ENCODE measurements around the gene DNAH10.

Gene DNAH10

DNA sequence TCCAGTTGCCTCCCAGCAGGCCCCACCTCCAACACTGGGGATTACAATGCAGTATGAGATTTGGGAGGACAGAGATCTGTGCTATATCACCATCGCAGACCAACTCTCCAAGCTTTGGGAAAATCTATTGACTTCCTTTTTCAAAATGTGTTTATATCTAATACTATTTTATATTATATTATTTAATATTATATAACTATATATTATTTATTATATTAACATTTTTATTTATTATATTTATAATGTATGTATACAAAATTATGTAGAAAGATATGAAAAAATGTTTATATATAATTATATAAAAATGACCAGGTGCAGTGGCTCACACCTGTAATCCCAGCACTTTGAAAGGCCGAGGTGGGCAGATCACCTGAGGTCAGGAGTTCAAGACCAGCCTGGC, 36.4 kb downstream of the DNAH10 start:
- DNase-seq = no peak

DNA sequence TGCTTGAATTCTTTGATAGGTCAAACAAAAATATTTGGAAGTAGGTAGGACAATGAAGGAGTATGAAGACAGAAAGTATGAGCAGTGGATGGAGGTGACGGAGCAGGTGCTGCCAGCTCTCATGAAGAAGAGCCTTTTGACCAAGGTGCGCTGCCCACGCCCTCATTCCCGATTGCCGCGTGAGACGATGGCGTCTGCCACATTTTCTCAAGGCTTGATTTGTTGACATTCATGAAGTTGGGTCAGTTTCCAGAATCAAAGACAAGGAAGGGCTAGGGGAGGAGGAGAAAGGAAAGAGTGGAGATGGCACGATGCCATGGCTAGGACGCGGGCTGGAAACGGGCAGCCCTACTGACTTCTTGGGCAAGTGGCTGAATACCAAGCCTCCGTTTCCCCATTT, 37.1 kb downstream of the DNAH10 start:
- no peak for DNase-seq

DNA sequence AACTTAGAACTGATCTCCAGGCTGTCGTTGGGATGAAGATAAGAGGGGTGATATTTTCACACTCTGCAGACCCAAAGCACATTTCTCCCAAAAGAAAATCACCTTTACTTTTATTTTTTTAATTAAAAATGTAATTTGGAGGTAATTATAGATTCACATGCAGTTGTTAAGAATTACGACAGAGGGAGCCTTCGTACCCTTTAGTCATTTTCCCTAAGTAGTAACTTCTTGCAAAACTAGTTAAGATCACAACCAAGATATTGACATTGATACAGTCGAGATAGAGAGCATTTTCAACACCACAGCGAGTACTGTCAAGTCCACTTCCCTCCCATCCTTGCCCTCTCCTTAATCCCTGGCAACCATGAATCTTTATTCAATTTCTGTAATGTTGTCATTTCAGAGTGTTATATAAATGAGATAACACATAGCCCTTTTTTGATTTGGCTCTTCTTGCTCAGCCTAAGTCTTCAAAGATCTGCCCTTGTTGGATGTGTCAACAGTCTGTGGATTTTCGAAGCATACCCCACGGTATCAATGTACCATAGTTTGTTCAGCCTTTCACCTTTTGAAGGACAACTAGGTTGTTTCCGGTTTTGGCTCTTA, 39.6 kb downstream of the DNAH10 start:
- no peak for DNase-seq

DNA sequence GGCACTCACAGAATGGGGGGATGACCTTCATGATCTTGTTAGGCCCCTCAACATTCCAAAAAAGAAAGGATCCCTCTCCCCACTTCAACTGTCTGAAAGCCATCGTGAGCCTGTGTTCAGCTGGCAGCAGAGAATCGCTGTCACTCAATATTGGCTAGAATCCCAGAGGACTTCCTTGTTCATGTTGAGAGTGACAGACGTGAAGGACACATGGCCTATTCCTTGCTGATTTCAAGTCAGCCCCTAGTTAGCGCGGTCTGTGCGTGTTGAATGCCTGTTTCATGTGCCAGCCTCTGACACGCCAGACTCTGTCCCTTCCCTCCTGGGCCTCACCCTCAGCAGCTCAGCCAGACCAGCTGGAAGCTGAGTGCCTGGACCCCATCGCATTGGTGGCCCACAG, 43.1 kb downstream of the DNAH10 start:
- DNase-seq = no peak

DNA sequence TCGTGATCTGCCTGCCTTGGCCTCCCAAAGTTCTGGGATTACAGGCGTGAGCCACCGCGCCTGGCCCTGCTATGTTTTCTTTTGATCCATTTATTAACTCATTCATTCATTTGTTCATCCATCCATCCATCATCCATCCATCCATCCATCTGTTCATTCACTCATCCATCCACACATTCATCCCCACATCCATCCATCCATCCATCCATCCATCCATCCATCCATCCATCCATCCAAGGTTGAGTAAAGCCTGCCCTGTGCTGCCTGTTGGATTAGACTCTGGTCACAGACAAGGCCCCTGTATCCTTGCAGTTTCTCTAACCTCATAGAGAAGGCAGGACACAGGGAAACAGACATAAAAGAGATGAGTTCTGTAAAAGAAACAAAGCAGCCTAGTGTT, 44.9 kb downstream of the DNAH10 start:
- no peak for DNase-seq

DNA sequence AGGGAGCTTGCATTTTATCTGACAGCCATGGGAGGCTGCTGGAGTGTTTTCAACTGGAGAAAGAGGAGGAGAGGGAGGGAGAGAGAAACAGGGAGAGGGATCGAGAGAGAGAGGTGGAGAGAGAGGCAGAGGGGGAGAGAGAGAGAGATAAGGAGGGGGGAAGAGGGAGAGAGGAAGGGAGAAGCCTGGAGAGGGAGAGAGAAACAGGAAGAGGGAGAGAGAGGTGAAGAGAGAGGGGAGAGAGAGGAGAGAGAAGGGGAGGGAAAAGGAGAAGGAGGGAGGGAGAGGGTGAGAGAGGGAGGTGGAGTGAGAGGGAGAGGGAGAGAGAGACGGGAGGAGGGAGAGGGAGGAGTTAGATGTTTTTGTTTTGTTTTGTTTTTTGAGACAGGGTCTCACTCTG, 45.6 kb downstream of the DNAH10 start:
- no peak for DNase-seq

DNA sequence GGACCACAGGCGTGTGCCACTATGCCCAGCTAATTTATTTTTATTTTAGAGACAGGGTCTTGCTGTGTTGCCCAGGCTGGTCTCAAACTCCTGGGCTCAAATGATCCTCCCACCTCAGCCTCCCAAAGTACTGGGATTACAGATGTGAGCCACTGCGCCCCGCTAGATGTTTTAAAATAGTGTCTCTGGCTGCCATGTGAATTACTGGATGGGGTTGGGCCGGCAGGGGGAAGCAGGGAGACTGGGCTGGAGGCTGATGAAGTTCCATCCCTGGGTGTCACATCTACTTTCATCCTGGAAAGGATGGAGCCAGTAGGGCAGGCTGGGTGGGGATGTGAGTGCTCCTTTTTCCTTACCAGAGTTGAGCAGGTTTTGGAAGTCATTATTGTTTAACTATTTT, 46.1 kb downstream of the DNAH10 start:
- no peak for DNase-seq

DNA sequence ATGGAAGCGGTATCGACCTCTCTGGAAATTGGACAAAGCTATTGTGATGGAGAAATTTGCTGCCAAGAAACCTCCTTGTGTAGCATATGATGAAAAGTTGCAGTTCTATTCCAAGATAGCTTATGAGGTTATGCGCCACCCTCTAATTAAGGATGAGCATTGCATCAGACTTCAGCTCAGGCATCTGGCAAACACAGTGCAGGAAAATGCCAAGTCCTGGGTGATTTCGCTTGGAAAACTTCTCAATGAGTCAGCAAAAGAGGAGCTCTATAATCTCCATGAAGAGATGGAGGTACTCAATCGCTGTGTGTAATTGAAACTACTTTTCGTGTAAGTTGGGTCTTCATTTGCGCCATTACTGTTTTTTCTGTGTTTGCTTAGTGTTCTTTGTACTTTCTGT, 51.2 kb downstream of the DNAH10 start:
- DNase-seq = no peak

DNA sequence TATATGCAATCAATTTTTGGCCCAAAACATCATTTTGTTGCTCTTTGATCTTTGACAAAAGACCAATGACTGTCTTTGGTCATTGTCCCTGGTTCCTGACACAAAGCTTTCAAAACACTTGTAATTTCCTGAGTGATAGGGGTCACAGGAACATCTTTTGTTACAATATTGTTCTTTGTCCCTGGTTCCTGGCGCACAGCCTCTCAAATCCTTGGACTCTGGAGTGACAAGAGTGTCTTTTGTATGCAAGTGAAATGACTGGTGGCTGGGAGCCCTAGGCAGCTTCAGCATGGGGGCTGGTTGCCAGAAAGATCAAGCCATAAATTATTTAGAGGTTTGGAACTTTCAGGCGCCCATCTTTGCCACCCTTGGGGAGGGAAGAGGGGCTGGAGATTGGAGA, 53.9 kb downstream of the DNAH10 start:
- no peak for DNase-seq

DNA sequence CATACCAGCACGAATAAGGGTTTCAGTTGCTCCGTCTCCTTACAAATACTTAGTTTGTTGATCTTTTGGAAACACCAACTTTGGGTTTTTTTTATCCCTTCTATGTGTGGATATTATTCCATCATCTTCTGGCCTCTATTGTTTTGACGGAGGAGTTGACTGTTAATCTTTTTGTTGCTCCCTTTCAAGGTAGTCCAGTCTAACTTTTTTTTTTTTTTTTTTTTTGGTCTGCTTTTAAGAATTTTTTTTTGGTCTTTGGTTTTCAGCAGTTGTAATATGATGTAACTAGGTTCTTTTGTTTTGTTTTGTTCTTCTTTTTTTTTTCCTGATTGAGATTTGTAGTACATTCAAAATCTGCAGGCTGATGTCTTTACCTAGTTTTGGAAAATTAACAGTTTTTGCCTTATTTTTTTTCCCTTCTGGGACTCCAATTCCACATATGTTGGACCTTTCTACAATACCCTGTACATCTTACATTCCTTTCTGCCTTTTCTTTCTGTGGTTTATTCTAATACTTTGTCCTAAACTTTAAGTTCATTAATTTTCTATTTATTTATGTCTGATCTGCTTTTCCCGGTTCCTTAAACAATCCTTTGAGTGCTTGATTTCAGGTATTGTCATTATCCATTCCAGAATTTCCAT, 54.9 kb downstream of the DNAH10 start:
- no peak for DNase-seq

DNA sequence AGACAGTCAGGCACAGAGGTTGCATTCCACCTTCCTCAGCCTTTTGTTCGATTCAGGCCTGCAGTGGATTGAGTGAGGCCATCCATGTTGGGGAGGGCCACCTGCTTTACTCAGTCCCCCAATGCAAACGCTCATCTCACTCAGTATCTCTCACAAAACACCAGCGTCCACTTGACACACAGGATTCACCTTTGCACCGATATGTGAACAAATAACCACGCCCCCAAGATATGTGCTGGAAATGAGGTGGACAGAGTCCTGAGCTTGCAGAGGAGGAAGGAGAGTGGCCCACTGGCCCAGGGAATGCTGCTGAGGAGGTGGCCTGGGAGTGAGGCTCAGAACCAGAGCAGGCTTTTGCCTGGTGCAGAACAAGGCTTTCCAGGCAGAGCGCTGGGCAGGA, 60.7 kb downstream of the DNAH10 start:
- no peak for DNase-seq

DNA sequence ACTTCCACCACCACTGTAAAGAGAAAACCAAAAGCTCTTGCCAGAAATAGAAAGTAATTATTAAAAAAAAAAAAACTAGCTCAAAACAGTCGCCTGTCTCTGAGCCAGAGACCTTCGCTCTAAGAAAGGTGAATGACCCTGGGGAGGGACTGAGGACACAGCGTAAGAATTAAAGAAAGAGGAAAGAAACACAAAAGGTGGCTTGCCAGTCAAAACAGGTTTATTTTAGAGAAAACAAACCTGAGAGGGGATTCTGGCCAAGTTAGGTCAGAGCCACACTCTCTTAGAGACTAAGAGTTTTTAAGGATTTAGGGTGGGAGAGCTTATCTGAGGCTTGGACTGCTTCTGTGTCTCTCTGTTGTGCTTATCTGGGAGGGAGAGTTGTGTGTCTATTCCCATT, 66.0 kb downstream of the DNAH10 start:
- no peak for DNase-seq

DNA sequence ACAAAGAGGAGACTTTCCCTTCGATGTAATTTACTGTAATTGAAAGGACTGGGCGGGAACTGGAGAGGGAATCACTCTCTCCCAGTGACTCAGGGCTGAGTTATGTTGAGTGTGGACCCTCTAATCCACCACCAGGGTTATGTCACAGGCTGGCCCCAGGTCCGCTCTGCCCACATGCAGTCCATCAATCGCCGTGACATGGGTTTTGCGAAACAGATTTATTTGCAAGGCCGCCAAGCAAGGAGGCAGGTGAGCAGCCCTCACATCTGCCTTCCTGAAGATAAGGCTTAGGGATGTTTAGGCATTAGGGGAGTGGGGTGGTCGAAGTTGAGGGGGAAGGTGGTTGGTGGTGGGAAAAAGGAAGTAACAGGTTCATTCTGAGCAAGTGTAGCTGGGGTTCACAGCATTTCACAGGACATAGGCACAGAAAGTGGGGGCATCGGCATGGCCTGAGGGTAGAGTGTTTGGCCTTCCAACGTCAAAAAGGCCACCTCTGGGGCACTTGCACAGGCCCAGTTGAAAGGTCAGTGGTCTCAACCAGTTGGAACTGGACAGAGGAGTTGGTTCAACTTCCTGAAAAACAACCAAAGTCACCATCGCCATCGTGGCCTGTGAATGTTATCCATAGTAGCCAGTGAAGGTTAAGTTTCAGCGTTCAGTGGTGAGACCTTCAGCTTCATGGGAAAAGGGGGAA, 66.9 kb downstream of the DNAH10 start:
- DNase-seq = no peak

DNA sequence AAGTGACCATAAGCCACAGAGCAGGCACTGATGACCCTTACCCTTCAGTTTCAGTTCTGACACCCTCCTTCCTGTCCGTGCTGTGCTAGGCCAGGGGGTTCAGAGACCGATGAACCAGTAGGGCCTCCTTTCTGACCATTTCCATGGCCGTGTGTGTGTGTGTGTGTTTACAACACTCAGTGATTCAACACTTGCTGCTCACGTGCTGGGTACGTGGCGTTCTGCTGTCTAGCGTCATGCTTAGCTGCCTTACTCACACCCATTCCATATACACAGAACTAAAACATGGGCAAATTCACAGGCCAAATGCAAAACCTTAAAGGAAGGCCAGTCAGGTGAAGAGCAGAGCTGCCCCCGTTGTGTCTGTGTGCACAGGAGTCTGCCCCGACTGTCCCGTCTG, 67.5 kb downstream of the DNAH10 start:
- no peak for DNase-seq

DNA sequence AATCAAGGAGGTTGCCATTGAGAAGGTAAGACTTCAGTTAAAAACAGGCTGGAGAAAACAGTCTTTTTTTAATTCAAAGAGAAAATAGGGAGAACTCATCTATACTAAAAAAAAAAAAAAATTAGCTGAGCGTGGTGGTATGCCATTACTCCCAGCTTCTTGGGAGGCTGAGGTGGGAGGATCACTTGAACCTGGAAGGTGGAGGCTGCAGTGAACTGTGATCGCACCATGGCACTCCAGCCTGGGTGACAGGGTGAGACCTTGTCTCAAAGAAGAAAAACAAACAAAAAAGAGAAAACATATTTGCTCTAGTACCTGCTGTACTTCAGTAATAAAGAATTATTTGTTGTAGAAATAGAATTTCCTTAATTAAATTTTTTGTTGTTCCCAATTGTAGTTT, 68.6 kb downstream of the DNAH10 start:
- no peak for DNase-seq

DNA sequence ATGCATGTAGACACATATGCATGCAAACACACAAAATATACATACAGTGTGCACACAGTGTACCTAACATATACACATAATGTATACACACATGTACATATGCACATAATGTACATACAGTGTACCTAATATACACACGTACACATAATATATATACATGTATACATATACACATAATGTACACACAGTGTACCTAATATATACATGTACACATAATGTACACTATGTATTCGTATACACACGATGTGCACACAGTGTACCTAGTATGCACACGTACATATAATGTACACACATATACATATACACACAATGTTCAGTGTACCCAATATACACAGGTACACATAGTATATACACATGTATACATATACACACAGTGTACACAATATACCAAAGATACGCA, 70.0 kb downstream of the DNAH10 start:
- DNase-seq = no peak

DNA sequence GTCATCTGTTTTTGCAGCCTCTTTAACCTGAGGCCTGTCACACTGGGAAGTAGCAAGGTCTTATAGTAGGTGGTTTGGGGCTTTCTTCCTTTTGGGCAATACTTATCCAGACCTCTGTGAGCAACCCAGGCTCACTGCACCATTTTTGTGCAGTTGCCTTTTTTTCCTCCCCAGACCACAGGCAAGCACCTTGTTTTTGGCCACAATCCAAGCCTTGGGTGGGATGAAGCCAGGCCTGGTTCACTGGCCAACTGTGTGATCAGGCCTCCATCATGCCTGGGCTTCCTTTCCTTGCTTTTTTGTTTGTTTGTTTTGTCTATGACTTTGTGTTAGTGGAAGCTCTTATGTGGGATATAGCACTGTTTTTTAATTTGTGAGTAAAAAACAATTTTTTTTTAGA, 71.7 kb downstream of the DNAH10 start:
- DNase-seq = no peak

DNA sequence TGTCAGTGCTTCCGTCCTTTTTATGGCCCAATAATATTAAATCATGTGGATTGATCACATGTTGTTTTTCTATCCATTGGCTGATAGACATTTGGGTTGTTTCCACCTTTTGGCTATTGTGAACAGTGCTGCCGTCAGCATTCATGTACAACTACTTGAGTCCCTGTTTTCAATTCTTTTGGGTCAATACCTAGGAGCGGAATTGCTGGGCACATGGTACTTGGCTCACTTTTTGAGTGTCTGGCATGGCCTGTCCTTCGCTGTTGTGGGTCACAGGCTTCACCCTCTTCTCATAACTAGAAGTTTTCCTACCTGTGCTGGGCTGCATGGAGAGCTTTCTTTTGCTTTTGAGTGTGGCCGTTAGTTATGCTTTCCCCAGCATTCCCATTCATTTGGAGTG, 72.7 kb downstream of the DNAH10 start:
- no peak for DNase-seq

DNA sequence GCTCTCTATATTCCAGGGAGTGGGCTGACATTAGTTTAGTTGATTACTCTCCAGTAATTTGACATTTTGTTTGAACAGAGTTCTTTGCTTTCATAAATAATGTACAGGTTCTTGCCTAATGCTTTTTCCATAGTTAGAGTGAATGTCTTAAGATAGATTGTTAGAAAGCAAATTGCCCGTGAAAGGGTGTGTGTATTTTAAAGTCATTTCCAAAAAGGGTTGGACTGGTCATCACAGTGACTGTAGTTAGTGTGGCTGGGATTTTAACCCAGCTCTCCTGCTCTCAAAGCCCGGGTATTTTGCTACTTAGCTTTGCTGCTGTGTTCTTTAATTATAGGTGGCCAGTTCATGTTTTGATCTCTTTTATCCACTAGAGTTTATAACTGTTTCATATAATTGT, 74.2 kb downstream of the DNAH10 start:
- no peak for DNase-seq

DNA sequence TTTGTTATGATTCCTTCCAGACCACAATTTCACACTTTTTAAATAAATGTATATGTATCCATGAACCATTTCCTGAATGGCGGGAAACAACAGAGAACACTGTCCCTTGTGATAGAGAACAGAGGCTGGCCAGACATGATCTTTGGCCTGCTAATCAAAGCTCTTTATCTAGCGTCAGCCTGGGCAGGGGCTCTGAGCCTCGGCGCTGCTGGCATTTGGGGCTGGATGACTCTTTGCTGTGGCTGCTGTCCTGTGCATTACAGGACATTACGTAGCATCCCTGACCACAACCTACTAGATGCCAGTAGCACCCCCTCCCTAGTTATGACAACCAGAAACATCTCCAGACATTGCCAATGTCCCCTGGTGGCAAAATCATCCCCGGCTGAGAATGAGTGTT, 77.7 kb downstream of the DNAH10 start:
- no peak for DNase-seq

DNA sequence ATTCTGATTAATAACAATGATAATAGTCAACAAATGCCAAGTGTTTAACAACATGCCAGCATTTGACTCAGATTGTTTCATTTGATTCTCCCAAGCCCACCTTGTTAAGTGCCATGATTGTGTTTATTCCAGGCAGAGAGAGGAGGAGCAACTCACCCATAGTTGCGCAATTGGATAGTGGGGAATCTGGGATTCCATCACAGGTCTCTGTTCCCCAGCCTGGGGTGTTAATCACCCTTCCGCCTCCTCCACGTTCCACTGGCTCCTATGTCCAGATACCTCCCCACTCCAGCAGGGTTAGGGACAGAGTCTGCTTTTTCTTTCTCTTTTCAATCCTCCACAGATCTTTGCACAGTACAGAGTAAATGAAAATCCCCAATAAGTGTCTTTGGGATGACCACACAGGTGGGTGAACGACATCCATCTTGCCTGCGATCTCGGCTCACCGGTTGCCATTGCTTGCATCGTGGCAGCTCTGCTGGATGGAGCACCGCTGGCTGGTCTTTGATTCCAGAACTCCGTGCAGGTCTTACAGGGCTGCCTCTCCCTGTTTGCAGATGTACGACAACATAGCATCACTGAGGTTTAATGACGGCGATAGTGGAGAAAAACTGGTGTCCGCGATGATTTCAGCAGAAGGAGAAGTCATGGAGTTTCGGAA, 78.8 kb downstream of the DNAH10 start:
- no peak for DNase-seq

DNA sequence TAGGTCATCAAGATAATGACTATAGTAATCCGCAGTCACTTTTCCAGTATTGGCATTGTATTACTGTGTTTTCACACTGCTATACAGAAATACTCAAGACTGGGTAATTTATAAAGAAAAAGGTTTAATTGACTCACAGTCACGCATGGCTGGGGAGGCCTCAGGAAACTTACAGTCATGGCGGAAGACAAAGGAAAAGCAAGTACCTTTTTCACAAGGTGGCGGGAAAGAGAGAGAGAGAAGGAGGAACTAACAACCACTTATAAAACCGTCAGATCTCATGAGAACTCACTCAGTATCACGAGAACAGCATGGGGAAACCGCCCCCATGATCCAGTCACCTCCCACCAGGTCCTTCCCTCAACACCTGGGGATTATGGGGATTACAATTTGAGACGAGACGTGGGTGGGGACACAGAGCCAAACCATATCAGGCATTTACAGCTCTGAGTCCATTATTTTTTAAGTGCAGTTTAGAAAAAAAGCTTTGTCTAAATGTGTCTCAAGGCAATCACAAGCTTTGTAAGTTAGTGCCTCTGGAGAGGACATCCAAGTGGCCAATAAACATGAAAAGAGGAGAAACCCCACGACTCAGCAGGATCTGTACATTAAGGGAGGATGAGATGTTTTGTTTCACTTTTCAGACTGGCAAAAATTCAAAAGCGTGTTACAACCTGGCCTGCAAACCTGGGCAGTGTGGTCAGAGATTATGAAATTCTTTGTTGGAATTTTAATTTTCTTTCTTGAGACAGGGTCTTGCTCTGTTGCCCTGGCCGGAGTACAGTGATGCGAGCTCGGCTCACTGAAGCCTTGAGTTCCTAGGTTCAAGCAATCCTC, 82.0 kb downstream of the DNAH10 start:
- DNase-seq = no peak

DNA sequence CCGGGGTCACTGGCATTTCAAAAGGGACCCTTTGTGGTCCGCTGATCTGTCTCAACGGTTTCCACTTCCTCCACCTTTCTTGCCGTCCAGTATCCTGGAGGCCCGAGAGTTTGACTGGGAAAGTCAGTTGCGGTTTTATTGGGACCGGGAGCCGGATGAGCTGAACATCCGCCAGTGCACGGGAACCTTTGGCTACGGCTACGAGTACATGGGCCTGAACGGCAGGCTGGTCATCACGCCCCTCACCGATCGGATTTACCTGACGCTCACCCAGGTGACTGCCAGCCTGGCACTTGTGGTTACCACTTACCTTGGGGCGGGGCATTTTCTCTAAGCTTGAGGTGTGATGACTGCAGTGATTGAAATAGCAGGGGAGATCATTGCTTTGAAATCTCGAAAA, 83.8 kb downstream of the DNAH10 start:
- no peak for DNase-seq

All from T1000 (cell line).